Measurements from ENCODE around the gene BRPF3.
"Not testable (repeated sequence)": the region's sequence is repeated elsewhere in the genome, so short reads cannot be mapped to it uniquely, and the experiment has no call there.

BRPF3 gene

DNA sequence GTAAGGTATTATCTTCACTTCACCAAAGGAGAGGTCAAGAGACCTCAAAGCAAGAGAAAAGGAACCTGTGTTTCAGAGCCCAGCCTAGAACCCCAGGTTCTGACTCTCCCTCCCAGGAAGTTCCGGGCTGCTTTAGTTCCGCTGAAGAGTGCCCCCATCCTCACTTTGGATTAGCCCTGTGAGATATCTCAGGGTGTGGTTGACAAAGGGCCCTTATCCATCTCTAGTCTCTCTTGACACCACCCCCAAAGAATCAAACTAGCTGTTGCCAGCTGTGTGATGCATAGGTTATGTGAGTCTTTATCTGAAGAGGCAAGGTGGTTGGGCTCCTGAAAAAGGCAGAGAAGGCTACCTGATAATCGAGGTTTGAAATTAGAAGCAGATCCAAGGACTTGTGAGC is 20.6 kb downstream of the BRPF3 start:
- Histone ChIP-seq H3K4me3 (ENCODE audit: low read depth, low read length) (no peak overlapping the region), H3K27me3 (ENCODE audit: insufficient read depth, low read length) (no peaks in the 10 kb centered on the region), H3K4me1 (ENCODE audit: control insufficient read depth, insufficient read depth, low read length, unreplicated experiment) (peaks cover 9% of the 10 kb centered on the region), H2AFZ (ENCODE audit: low read length, unreplicated experiment) (no peak overlapping the region), H3K36me3 (ENCODE audit: insufficient read depth, low read length) (peaks cover 22% of the 10 kb centered on the region; the same call in 1 of the 2 replicates), H3K27ac (ENCODE audit: low read depth, low read length) (no peak overlapping the region), H3K79me2 (ENCODE audit: control insufficient read depth, insufficient read depth, low read length, unreplicated experiment) (no peaks in the 10 kb centered on the region)

DNA sequence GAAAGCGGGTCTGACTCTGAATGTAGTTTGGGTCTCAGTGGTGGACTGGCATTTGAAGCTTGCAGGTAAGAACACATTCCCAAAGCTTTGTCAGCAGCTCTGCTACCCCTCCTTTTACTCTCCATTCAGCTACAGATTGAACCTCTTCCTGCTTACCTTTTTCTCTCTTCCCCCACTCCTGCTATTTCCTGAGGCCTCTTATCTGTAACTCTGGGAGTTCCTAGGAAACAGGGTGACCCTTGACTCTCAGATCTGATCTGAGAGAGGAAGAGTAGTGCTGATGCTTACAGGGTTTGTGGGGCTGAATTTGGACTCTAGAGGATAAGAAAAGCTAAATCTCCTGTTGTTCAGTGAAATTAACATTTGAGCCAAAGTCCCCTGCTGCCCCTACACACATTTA is 21.4 kb downstream of the BRPF3 start:
- H2AFZ ChIP-seq (ENCODE audit: low read length, unreplicated experiment) = no peak overlapping the region
- no peaks in the 10 kb centered on the region for H3K27me3 ChIP-seq (ENCODE audit: insufficient read depth, low read length)
- no peak overlapping the region for H3K4me3 ChIP-seq (ENCODE audit: low read depth, low read length)
- peaks cover 9% of the 10 kb centered on the region for H3K4me1 ChIP-seq (ENCODE audit: control insufficient read depth, insufficient read depth, low read length, unreplicated experiment)
- no peak overlapping the region for H3K27ac ChIP-seq (ENCODE audit: low read depth, low read length)
- no peaks in the 10 kb centered on the region for H3K79me2 ChIP-seq (ENCODE audit: control insufficient read depth, insufficient read depth, low read length, unreplicated experiment)
- H3K36me3 ChIP-seq (ENCODE audit: insufficient read depth, low read length) = peaks cover 26% of the 10 kb centered on the region; the same call in 1 of the 2 replicates

DNA sequence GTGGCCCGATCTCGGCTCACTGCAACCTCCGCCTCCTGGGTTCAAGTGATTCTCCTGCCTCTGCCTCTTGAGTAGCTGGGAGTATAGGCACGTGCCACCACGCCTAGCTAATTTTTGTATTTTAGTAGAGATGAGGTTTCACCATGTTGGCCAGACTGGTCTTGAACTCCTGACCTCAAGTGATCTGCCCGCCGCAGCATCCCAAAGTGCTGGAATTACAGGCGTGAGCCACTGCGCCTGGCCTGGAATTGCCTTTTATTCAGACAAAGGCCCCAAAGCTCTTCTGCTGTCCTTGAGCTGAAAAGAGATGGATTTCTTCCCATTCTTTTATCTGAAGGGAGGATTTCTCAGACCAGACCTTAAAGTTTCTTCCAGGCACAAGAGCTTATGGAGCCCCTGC is 22.0 kb downstream of the BRPF3 start:
- not testable (repeated sequence) for H3K79me2 ChIP-seq (ENCODE audit: control insufficient read depth, insufficient read depth, low read length, unreplicated experiment); H3K27ac ChIP-seq (ENCODE audit: low read depth, low read length); H3K4me1 ChIP-seq (ENCODE audit: control insufficient read depth, insufficient read depth, low read length, unreplicated experiment); H3K4me3 ChIP-seq (ENCODE audit: low read depth, low read length); H2AFZ ChIP-seq (ENCODE audit: low read length, unreplicated experiment); H3K27me3 ChIP-seq (ENCODE audit: insufficient read depth, low read length)
- H3K36me3 ChIP-seq (ENCODE audit: insufficient read depth, low read length) = peaks cover 28% of the 10 kb centered on the region; the same call in 1 of the 2 replicates

DNA sequence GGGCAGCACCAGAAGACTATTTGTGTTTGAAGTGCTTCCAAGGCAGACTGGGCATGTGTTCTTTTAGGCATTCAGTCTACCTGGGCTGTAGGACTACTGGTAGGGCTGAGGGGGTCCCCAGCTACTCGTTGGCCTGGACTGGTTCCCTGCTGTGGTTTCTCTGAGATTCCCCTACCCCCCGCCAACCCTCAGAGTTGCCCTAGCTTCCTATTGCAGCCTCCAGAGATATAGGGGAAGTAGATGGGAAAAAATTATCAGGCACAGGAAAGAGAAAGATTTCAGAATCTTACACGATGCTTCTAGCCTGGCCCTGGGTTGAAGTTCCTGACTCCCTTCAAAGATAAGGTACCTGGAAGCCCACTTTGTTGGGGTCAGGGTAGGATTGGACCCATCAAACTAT is 22.5 kb downstream of the BRPF3 start:
- Histone ChIP-seq H3K4me1 (ENCODE audit: control insufficient read depth, insufficient read depth, low read length, unreplicated experiment) (peaks cover 9% of the 10 kb centered on the region), H3K27ac (ENCODE audit: low read depth, low read length) (no peak overlapping the region), H3K27me3 (ENCODE audit: insufficient read depth, low read length) (no peaks in the 10 kb centered on the region), H3K36me3 (ENCODE audit: insufficient read depth, low read length) (peaks cover 31% of the 10 kb centered on the region; the same call in 1 of the 2 replicates), H3K4me3 (ENCODE audit: low read depth, low read length) (no peak overlapping the region), H3K79me2 (ENCODE audit: control insufficient read depth, insufficient read depth, low read length, unreplicated experiment) (no peaks in the 10 kb centered on the region), H2AFZ (ENCODE audit: low read length, unreplicated experiment) (no peak overlapping the region)

DNA sequence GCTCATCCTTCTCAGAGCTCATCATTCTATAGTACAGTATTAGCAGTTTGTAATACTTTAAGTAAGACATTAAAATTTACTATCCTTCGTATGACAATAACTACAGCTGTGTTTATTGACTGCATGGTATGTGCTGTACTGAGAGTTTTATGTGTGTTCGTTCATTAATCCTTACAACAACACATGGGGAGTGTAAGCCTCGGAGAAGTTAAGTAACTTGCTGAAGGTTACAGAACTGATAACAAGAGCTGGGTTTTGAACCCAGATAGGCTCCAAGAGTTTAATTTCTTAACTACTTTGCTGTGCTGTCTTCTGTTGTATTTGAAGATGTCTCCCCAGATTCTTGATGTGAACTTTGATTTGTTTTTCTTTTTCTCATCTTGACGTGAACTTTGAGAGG is 23.7 kb downstream of the BRPF3 start:
- Histone ChIP-seq H3K79me2 (ENCODE audit: control insufficient read depth, insufficient read depth, low read length, unreplicated experiment) (no peaks in the 10 kb centered on the region), H2AFZ (ENCODE audit: low read length, unreplicated experiment) (no peak overlapping the region), H3K27ac (ENCODE audit: low read depth, low read length) (no peak overlapping the region), H3K4me1 (ENCODE audit: control insufficient read depth, insufficient read depth, low read length, unreplicated experiment) (peaks cover 21% of the 10 kb centered on the region), H3K36me3 (ENCODE audit: insufficient read depth, low read length) (peaks cover 35% of the 10 kb centered on the region; the same call in 1 of the 2 replicates), H3K27me3 (ENCODE audit: insufficient read depth, low read length) (no peaks in the 10 kb centered on the region), H3K4me3 (ENCODE audit: low read depth, low read length) (no peak overlapping the region)

DNA sequence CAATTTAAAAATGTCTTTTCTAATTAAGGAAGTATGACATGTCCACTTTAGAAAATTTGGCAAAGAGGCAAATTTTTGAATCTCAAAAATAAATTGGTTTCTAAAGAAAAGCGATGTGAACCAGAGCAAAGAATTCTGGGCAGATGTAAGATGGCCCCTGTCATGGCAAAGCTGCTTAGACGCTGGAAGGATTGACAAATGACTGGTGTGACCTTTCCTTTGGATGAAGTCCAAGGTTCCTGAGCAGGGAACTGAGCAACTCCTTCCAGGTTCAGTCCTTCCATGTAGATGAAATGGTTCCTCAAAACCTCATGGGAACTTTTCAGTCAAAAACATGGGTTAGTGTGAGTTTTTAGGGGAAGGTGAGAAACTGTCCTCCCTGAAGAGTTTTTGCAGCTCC is 25.1 kb downstream of the BRPF3 start:
- H3K4me3 ChIP-seq (ENCODE audit: low read depth, low read length) = no peak overlapping the region
- no peak overlapping the region for H2AFZ ChIP-seq (ENCODE audit: low read length, unreplicated experiment)
- no peaks in the 10 kb centered on the region for H3K79me2 ChIP-seq (ENCODE audit: control insufficient read depth, insufficient read depth, low read length, unreplicated experiment)
- no peaks in the 10 kb centered on the region for H3K27me3 ChIP-seq (ENCODE audit: insufficient read depth, low read length)
- H3K27ac ChIP-seq (ENCODE audit: low read depth, low read length) = no peak overlapping the region
- peaks cover 35% of the 10 kb centered on the region; the same call in 1 of the 2 replicates for H3K36me3 ChIP-seq (ENCODE audit: insufficient read depth, low read length)
- H3K4me1 ChIP-seq (ENCODE audit: control insufficient read depth, insufficient read depth, low read length, unreplicated experiment) = peaks cover 12% of the 10 kb centered on the region

DNA sequence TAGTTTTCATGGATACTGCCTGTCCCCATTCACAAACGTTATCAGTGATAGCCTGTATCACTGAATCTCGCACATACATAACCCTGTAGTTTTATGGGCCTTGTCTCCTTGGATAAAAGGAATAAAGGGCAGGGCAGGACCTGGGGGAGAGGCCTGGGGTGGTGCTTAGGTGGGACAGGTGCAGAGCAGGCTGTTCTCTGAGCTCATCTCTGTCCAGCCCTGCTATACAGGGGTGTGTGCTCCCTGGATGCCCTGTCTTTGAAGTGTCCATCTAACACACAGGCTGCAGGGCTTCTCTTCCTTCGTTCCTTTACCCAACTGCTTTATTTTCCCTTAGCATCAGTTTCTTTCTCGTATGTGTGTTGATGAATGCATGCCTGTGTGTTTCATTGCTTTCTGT is 26.4 kb downstream of the BRPF3 start:
- H2AFZ ChIP-seq (ENCODE audit: low read length, unreplicated experiment) = no peak overlapping the region
- no peak overlapping the region for H3K4me3 ChIP-seq (ENCODE audit: low read depth, low read length)
- H3K27me3 ChIP-seq (ENCODE audit: insufficient read depth, low read length) = no peaks in the 10 kb centered on the region
- H3K79me2 ChIP-seq (ENCODE audit: control insufficient read depth, insufficient read depth, low read length, unreplicated experiment) = no peaks in the 10 kb centered on the region
- peaks cover 12% of the 10 kb centered on the region for H3K4me1 ChIP-seq (ENCODE audit: control insufficient read depth, insufficient read depth, low read length, unreplicated experiment)
- peaks cover 33% of the 10 kb centered on the region for H3K36me3 ChIP-seq (ENCODE audit: insufficient read depth, low read length)
- H3K27ac ChIP-seq (ENCODE audit: low read depth, low read length) = no peak overlapping the region

DNA sequence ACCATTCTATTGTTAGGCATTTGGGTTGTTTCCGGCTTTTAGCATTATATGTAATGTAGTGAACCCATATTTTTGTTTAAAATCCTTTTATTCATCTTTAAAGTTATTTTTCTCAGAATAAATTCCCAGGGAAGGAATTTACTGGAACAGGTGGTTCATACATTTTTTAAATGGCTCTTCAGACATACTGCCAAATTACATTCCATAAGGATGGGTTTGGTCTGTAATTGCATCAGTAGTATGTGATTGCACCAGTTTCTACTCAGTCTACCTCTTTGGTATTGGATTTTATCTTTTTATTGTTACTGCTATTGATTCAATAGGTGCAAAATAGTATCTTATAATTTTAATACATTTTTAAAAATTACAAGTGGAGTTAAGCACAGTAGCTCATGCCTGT is 27.2 kb downstream of the BRPF3 start:
- H3K79me2 ChIP-seq (ENCODE audit: control insufficient read depth, insufficient read depth, low read length, unreplicated experiment) = no peaks in the 10 kb centered on the region
- no peaks in the 10 kb centered on the region for H3K27me3 ChIP-seq (ENCODE audit: insufficient read depth, low read length)
- no peak overlapping the region for H3K4me3 ChIP-seq (ENCODE audit: low read depth, low read length)
- H3K36me3 ChIP-seq (ENCODE audit: insufficient read depth, low read length) = peaks cover 31% of the 10 kb centered on the region
- peaks cover 12% of the 10 kb centered on the region for H3K4me1 ChIP-seq (ENCODE audit: control insufficient read depth, insufficient read depth, low read length, unreplicated experiment)
- H3K27ac ChIP-seq (ENCODE audit: low read depth, low read length) = no peak overlapping the region
- H2AFZ ChIP-seq (ENCODE audit: low read length, unreplicated experiment) = no peak overlapping the region

DNA sequence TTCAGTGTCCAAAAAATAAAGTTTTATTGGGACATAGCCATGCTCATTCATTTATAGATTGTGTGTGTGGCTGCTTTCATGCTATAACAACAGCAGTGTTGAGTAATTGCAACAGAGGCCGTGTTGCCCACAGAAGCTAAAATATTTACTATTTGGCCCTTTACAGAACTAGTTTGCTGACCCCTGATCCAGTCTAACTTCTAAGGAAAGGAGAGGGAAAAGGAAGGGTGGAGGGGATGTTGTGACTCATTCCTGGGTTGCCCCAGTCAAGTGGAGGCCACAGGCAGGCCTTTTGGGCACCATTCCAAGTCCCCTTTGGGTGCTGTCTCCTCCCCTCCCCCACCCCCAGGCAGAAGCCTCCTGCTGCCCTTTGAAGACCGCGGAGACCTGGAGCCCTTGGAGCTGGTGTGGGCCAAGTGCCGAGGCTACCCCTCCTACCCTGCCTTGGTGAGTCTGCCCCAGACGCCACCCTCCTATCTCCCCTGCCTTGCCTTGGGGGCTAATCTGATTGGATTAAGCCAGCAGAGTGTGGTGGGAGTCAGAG is 28.4 kb downstream of the BRPF3 start:
- Histone ChIP-seq H2AFZ (ENCODE audit: low read length, unreplicated experiment) (no peak overlapping the region), H3K27me3 (ENCODE audit: insufficient read depth, low read length) (no peaks in the 10 kb centered on the region), H3K79me2 (ENCODE audit: control insufficient read depth, insufficient read depth, low read length, unreplicated experiment) (no peaks in the 10 kb centered on the region), H3K36me3 (ENCODE audit: insufficient read depth, low read length) (peaks cover 21% of the 10 kb centered on the region), H3K27ac (ENCODE audit: low read depth, low read length) (no peak overlapping the region), H3K4me3 (ENCODE audit: low read depth, low read length) (no peak overlapping the region), H3K4me1 (ENCODE audit: control insufficient read depth, insufficient read depth, low read length, unreplicated experiment) (peaks cover 12% of the 10 kb centered on the region)

DNA sequence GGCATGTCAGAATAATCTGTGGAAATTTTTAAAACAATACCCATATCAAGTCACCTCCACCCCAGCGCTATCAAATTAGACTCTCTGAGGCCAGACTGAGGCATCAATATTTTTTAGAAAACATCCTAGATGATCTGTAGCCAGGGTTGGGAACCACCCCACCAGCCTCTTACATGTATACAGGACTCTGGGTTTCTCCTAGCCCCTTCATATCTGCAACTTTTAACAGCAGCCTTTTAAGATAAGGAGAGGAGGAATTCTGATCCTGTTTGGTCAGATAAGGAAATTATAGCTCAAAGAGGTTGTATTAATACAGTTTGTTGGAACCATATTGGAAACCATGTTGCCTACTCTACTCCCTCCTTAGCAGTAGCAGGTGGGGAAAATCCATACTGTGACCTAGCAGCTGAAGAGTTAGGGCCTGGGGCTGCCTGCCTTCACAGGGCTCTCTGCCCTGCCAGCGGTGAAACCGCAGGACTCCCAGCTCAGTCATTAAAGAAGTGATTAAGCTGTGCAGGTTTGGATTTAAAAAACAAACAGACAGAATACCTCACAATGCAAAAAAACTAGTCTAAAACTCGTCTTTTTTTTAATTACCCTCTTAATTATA is 30.0 kb downstream of the BRPF3 start:
- no peaks in the 10 kb centered on the region for H3K27me3 ChIP-seq (ENCODE audit: insufficient read depth, low read length)
- peaks cover 12% of the 10 kb centered on the region for H3K4me1 ChIP-seq (ENCODE audit: control insufficient read depth, insufficient read depth, low read length, unreplicated experiment)
- no peaks in the 10 kb centered on the region for H3K79me2 ChIP-seq (ENCODE audit: control insufficient read depth, insufficient read depth, low read length, unreplicated experiment)
- no peak overlapping the region for H2AFZ ChIP-seq (ENCODE audit: low read length, unreplicated experiment)
- H3K4me3 ChIP-seq (ENCODE audit: low read depth, low read length) = no peak overlapping the region
- H3K27ac ChIP-seq (ENCODE audit: low read depth, low read length) = no peak overlapping the region
- H3K36me3 ChIP-seq (ENCODE audit: insufficient read depth, low read length) = peaks cover 21% of the 10 kb centered on the region
